ENCODE data around the gene KRTAP5-2. TPM values are rescaled to one million over a fixed set of nuclear protein-coding genes. Genes with fewer than 3 reads are reported as not detected.
A peak's percentile ranks its signal among the peaks of the same experiment; 100 is the strongest.

The KRTAP5-2 gene
- total RNA-seq, 1 donor from 2014 or later, result not detected

GRCh38 chr11:1572197-1573076, 25.7 kb downstream of the KRTAP5-2 start, which contains the start of gene DUSP8:
DUSP8 (minus strand) TSS chr11:1572271; CDS start chr11:1565826, 6,445 bp downstream.
- intact Hi-C loops (cut with DNase I), result loop anchor here (10.0 kb wide), 2 partner anchors 268 to 368 kb away; partner anchors contain the start of gene TOLLIP
- ATAC-seq (ENCODE audit: poor library complexity) (peak; percentile 81), DNase-seq (peak; percentile 95)

DNA sequence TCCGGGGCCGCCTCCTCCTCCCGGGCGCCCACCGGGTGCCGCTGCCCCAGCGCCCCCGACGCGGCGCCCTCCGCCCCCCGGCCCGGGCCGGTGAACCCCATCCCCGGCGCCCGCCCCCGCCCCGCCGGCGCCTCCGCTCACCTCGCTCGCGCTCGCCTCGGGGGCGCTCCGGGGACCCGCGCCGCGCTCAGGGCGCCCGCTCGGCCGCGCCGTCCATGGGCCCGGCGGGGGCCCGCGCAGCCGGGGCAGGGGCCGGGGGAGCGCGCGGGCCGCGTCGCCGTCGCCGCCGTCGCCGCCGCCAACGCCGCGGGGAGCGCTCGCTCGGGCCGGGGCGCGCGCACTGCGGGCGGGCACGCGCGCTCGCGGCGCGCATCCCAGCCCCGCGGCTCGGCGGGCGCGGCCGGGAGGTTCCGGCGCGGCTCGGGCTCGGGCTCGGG, 26.3 kb downstream of the KRTAP5-2 start:
- ATAC-seq (ENCODE audit: poor library complexity) (no peak), DNase-seq (no peak)
- intact Hi-C loops (cut with DNase I), result loop anchor here (10.0 kb wide), 2 partner anchors 267 to 367 kb away; partner anchors contain the start of gene TOLLIP

- ATAC-seq (ENCODE audit: poor library complexity) (no peak), DNase-seq (peak; percentile 29)
- intact Hi-C loops (cut with DNase I), result loop anchor here (10.0 kb wide), 2 partner anchors 266 to 366 kb away; partner anchors contain the start of gene TOLLIP
Measured at GRCh38 chr11:1570896-1571759, 27.0 kb downstream of the KRTAP5-2 start.

GRCh38 chr11:1570531-1570895, 27.6 kb downstream of the KRTAP5-2 start:
- no peak for DNase-seq
- intact Hi-C loops (cut with DNase I), result loop anchor here (10.0 kb wide), 2 partner anchors 266 to 366 kb away; partner anchors contain the start of gene TOLLIP
- ATAC-seq (ENCODE audit: poor library complexity), result no peak

DNA sequence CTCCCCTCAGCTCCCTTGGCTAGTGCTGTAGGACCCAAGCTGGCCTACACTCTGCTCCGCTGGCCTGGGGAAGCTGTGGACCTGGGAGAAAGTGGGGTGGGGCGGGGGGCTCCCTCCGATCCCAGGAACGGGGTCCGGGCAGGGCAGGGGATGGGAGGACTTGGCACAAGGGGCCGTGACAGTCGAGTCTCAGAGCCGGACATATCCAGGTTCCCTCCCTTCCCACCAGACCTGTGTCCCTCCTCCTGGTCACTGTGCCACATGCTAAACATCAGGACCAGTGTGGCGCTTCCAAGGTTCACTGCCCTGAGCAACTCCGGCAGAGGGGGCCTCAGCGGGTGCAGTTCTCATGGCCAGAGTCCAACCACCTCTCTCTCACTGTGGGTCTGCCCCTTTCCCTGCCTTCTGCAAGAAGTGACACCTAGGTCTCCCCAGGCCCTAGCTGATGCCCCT, 28.1 kb downstream of the KRTAP5-2 start:
- peak; percentile 42 for DNase-seq
- no peak for ATAC-seq (ENCODE audit: poor library complexity)
- intact Hi-C loops (cut with DNase I), result loop anchor here (10.0 kb wide), 2 partner anchors 265 to 365 kb away; partner anchors contain the start of gene TOLLIP

DNA sequence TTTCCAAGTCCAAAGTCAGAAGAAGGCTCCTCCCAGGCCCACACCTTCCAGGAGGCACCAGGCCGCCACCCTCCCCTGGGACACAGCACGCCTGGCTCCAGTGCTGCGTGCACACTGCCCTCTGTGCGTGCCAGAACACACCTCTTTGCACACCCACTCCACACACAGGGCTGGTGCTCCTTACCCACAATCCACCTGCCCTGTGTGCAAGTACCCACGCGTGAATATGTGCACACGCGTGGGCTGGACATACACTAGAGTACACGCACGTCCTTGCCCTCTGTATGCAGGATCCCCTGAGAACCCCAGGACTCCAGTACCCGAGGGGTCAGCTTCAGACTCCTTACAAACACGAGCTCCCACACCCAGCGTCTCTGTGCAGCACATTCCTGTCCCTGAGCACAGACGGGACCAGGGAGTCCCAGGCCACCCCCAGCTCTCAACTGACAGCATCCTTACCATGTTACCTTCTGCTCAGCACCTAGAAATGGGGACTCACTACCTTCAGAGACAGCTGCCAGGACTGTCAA, 28.8 kb downstream of the KRTAP5-2 start:
- intact Hi-C loops (cut with DNase I), result no loop called here

GRCh38 chr11:1568441-1568911, 29.6 kb downstream of the KRTAP5-2 start:
- no peak for ATAC-seq (ENCODE audit: poor library complexity)
- intact Hi-C loops (cut with DNase I), result no loop called here
- DNase-seq, result peak; percentile 40

More for the DNA sequence above, 28.8 kb downstream of the KRTAP5-2 start:
- no peak for ATAC-seq (ENCODE audit: poor library complexity)
- peak; percentile 17 for DNase-seq

DNA sequence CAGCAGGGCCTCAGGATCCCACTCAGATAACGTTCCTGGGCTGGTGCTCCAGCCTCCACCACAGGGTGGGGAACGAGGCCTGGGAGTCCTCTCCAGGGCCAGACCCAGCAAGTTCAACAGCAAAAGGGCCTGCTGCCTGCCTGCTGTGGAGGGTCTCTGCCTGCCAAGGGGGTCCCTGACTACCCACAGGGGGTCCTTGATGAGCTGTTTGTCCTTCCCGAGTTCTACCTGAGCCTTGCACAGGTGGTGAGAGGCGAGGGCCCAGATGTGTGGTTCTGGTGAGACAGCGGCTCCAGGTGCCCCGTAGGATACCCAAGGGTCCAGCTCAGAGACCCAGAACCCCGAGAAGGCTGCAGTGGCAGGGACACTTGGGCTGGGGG, 30.4 kb downstream of the KRTAP5-2 start:
- intact Hi-C loops (cut with DNase I), result no loop called here
- ATAC-seq (ENCODE audit: poor library complexity) (no peak), DNase-seq (no peak)

GRCh38 chr11:1567052-1567720, 30.9 kb downstream of the KRTAP5-2 start:
- intact Hi-C loops (cut with DNase I), result no loop called here
- ATAC-seq (ENCODE audit: poor library complexity), result no peak
- no peak for DNase-seq

- ATAC-seq (ENCODE audit: poor library complexity), result no peak
- no peak for DNase-seq
- intact Hi-C loops (cut with DNase I), result no loop called here
Measured at GRCh38 chr11:1566381-1567051, 31.6 kb downstream of the KRTAP5-2 start.

DNA sequence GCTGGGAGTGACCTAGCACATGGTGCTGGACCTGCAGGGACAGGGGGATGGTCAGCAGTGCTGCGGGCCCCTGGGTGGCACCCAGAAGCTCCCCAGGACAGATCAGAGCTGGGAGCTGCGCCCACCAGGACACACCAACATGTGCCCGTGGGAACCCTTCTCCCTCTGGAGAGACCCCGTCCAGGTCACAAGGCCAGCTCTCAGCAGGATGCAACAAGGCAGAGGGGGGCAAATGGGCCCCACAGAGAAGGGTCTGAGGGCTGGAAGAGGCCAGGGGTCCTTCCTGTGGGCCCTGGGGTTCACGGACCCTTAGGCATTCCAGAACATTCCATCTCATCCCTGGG, 32.2 kb downstream of the KRTAP5-2 start:
- no peak for ATAC-seq (ENCODE audit: poor library complexity)
- no peak for DNase-seq
- intact Hi-C loops (cut with DNase I), result no loop called here

GRCh38 chr11:1565173-1565903, 32.8 kb downstream of the KRTAP5-2 start:
- ATAC-seq (ENCODE audit: poor library complexity) (no peak), DNase-seq (no peak)
- intact Hi-C loops (cut with DNase I), result no loop called here

DNA sequence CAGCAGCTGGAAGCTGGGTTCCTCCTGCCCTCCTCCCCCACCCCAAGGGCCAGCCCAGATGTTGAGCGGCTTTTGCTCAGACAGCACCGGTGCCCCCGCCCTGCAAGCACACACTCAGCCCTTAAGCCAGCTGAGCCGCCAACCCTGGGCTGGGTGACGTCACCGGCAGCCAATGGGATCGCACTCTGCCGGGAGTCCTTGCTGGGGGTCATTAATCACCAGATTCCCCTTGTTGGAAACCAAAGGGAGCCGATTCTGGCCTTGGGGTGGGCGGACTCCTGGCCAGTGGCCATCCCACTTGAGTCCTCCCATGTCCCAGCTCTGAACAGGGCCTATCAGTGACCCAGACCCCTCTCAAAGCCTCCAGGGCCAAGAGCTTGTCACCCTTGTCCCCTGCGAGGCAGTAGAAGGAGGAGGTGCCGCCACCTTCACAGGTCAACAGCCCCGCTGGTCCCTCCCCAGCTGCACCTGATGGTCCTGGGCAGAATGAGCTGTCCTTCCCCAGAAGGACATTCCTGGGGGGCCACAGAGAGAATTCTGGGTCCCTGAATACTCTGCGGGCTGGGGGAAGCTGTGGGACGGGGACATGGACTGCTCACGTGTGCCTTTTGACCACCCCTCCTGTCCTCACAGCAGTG, 33.4 kb downstream of the KRTAP5-2 start:
- intact Hi-C loops (cut with DNase I), result no loop called here
- DNase-seq, result peak; percentile 77
- peak; percentile 43 for ATAC-seq (ENCODE audit: poor library complexity)

DNA sequence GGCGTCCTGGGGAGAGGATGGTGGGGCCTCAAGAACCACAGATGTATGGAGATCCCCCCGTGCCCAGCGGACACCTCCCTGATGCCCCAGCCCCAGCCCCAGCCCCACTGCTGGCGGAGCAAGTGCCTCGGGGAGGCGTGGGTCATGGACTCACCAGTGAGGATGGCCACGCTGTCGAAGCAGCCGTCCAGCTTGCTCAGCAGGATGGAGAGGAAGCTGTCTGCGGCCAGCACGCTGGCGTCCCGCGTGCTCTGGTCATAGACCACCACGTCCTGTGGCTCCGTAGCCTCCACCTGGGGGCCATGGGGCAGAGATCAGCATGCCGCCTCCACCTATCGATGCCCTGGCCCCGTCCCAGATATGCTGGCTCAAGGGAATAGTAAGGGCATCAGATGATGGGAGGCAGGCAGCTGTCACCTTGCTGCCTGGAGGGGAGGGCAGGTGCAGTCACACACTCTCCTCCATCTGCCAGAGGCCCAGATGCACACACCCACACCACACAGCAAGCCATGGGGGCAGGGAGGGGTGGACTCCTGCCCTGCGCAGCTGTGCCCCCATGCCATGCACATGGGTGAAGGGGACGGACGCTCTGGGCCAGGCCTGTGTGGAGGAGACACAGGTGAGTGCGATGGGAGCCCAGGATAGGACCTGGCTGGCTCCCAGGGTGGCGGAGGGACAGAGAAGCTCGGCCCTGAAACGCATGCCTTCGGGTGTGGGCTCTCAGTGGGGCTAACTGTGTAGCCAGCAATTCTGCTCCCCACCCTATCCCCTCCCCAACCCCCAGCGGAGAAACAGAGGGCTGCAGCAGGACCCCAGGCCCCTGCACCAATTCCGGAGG, 34.2 kb downstream of the KRTAP5-2 start:
- intact Hi-C loops (cut with DNase I), result no loop called here
- ATAC-seq (ENCODE audit: poor library complexity) (no peak), DNase-seq (no peak)

- no peak for DNase-seq
- no peak for ATAC-seq (ENCODE audit: poor library complexity)
- intact Hi-C loops (cut with DNase I), result no loop called here
Measured at GRCh38 chr11:1563149-1563638, 34.9 kb downstream of the KRTAP5-2 start.

Data from Right ventricle myocardium superior (tissue), 1 donor.